HFFc6 (cell line): ENCODE results near the gene CPT1B. TPM values are rescaled to one million over a fixed set of nuclear protein-coding genes. Genes with fewer than 3 reads are reported as not detected.

ENCODE experiments used
- DNase-seq: peaks from one replicate; pipeline ENCODE4 v3.0.0-alpha.2; 2018
- H3K27ac Mint-ChIP-seq: 2 replicates; pipeline ENCODE4 v1.8.0; 2020; ENCODE audit warnings: mild to moderate bottlenecking, mixed read lengths
- H3K27me3 Mint-ChIP-seq: 2 replicates; pipeline ENCODE4 v1.8.0; 2021; ENCODE audit warnings: mild to moderate bottlenecking, moderate library complexity, mixed read lengths; ENCODE audit not compliant: insufficient read depth
- H3K36me3 Mint-ChIP-seq: 2 replicates; pipeline ENCODE4 v1.8.0; 2021; ENCODE audit warnings: low read depth, mixed read lengths
- H3K4me1 Mint-ChIP-seq: 2 replicates; pipeline ENCODE4 v1.8.0; 2020; ENCODE audit warnings: low read depth, mixed read lengths
- H3K4me3 Mint-ChIP-seq: 2 replicates; pipeline ENCODE4 v1.8.0; 2020; ENCODE audit warnings: mild to moderate bottlenecking, moderate library complexity, mixed read lengths
- H3K9me3 Mint-ChIP-seq: 2 replicates; pipeline ENCODE4 v1.8.0; 2020; ENCODE audit warnings: mild to moderate bottlenecking, mixed read lengths
- total RNA-seq, 6 experiments: library from RNA; stranded (reverse); fragmentation: NEBNext Ultra II Directional; extraction: Animal tissue kit (Norgen Biotek cat#: 25700); gene quantifications; 2 replicates in 1 of 6; 3 replicates in 5 of 6; pipeline ENCODE4 v1.2.3, GENCODE V29; 2021
- TF ChIP-seq, protein P1 (sequence below): fragments of 200-600 bp; sonication (generic); IDR thresholded peaks from 2 replicates; pipeline ENCODE4 v1.5.0; 2021; ENCODE audit warnings: antibody characterized with exemption, mild to moderate bottlenecking

CPT1B gene
- total RNA-seq, 6 experiments from 2014 or later: 0.82 to 3.0 (median 1.5) TPM

DNA sequence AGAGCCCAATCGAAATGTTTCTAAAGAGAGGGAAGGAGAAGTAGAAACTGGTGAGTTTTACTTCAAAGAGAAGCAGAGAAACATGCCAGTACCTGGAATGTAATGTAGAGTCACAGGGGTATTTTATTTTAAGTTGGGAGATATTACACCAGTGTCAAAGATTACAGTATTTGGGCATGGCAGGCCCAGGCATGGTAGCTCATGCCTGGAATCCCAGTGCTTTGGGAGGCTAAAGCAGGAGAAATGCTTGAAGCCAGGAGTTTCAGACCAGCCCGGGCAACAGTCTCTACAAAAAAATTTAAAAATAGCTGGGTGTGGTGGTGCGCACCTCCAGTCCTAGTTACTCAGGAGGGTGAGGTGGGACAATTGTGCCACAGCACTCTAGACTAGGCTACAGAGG lies 18.2 kb downstream of the CPT1B start:
- H3K4me1 Mint-ChIP-seq: peaks cover 9% of the 10 kb centered on the region
- TF ChIP-seq, protein P1, sequence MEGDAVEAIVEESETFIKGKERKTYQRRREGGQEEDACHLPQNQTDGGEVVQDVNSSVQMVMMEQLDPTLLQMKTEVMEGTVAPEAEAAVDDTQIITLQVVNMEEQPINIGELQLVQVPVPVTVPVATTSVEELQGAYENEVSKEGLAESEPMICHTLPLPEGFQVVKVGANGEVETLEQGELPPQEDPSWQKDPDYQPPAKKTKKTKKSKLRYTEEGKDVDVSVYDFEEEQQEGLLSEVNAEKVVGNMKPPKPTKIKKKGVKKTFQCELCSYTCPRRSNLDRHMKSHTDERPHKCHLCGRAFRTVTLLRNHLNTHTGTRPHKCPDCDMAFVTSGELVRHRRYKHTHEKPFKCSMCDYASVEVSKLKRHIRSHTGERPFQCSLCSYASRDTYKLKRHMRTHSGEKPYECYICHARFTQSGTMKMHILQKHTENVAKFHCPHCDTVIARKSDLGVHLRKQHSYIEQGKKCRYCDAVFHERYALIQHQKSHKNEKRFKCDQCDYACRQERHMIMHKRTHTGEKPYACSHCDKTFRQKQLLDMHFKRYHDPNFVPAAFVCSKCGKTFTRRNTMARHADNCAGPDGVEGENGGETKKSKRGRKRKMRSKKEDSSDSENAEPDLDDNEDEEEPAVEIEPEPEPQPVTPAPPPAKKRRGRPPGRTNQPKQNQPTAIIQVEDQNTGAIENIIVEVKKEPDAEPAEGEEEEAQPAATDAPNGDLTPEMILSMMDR: no peak
- H3K9me3 Mint-ChIP-seq: no peaks in the 10 kb centered on the region
- no peak overlapping the region for H3K4me3 Mint-ChIP-seq
- no peak for DNase-seq
- no peaks in the 10 kb centered on the region for H3K36me3 Mint-ChIP-seq
- H3K27me3 Mint-ChIP-seq: peaks cover 24% of the 10 kb centered on the region
- H3K27ac Mint-ChIP-seq: no peak overlapping the region

DNA sequence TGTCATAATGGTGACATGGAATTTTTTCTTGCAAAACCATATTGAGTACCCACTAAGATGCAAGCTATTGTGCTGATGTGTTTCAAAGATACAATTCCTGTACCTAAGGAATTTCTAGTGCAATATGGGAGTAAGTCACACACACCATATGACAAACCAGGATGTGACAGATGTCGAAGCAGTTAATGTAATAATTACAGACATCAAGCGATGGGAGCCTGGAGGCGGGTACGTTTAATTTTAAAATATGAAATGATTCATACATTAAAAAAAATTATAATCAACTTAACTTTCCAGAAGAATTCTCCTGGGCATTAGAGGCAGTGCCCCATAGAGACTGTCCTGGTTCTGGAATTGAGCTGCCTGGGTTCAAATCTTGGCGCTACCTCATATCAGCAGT lies 21.5 kb downstream of the CPT1B start:
- TF ChIP-seq, protein P1: no peak
- no peak for DNase-seq
- H3K36me3 Mint-ChIP-seq: no peaks in the 10 kb centered on the region
- no peak overlapping the region for H3K4me3 Mint-ChIP-seq
- no peaks in the 10 kb centered on the region for H3K4me1 Mint-ChIP-seq
- H3K27me3 Mint-ChIP-seq: peaks cover 23% of the 10 kb centered on the region
- H3K9me3 Mint-ChIP-seq: no peaks in the 10 kb centered on the region
- no peak overlapping the region for H3K27ac Mint-ChIP-seq

DNA sequence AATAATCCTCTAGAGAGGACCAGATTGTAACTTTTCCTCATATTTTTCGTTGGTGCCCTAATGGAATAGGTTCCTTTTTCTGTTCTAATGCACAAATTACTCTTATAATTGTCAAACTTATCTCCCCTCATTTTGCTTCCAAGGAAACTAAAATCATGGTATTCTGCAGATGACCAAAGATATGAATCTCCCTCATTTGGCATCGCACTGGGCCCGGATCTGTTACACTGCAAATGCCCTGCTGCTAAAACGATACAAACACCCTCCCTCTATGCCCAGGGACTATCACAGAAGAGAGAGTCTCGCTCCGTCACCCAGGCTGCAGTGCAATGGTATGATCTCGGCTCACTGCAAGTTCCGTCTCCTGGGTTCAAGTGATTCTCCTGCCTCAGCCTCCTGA lies 24.9 kb downstream of the CPT1B start:
- Mint-ChIP-seq H3K36me3 (no peaks in the 10 kb centered on the region), H3K27me3 (peaks cover 32% of the 10 kb centered on the region), H3K27ac (no peak overlapping the region), H3K9me3 (no peaks in the 10 kb centered on the region), H3K4me3 (no peak overlapping the region), H3K4me1 (no peaks in the 10 kb centered on the region)
- DNase-seq: no peak
- TF ChIP-seq, protein P1: no peak

DNA sequence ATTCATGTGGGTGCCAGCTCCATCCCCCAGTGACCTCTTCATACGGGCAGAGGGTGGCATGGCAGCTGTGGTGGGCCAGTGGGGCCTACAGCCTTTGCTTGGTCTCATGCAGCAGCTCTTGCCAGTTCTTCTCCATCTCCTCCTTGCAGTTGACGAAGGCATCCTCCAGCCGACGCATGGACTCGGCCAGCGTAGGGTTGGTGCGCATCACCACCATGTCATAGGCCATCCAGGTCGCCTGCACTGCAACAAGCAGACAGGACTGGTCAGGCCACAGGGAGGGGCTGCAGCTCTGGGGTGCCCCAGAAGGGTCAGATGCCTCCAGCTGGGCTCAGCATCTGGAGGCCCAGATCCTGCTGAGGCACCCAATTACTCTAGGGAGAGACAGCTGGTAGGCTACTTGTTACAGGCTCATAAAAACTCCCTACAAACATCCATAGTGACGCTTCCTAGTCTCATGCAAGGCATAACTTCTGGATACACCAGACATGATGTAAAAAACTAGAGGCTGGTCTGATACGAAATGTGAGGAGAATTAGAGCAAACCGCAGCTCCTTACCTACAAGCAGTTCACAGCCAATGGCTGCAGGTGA lies 27.0 kb downstream of the CPT1B start:
- no peaks in the 10 kb centered on the region for H3K4me1 Mint-ChIP-seq
- H3K36me3 Mint-ChIP-seq: no peaks in the 10 kb centered on the region
- no peak for DNase-seq
- H3K27me3 Mint-ChIP-seq: peaks cover 40% of the 10 kb centered on the region
- H3K9me3 Mint-ChIP-seq: no peaks in the 10 kb centered on the region
- TF ChIP-seq, protein P1: no peak
- no peak overlapping the region for H3K27ac Mint-ChIP-seq
- H3K4me3 Mint-ChIP-seq: no peak overlapping the region

DNA sequence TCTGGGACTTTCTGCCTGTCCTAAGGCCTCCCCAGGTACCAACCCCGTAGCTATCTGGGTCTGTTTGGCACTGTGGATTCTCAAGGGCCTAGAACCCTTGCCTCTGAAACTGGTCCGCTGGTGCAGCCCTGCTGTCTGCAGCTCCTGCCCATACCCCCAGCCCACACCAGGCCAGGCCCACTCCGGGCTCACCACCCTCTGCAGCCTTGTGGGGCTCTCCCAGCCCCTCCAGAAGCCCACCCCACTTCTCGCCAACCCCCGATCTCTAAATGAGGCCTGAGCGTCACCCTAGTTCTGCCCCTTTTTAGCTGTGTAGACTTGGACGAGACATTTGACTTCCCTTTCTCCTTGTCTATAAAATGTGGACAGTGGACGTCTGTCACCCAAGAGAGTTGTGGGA lies 27.8 kb downstream of the CPT1B start:
- no peak for DNase-seq
- Mint-ChIP-seq H3K9me3 (no peaks in the 10 kb centered on the region), H3K36me3 (no peaks in the 10 kb centered on the region), H3K4me1 (no peaks in the 10 kb centered on the region), H3K27ac (no peak overlapping the region), H3K27me3 (peaks cover 43% of the 10 kb centered on the region), H3K4me3 (no peak overlapping the region)
- TF ChIP-seq, protein P1: no peak
